ENCODE measurements around the gene PRKCQ. TPM values are rescaled to one million over a fixed set of nuclear protein-coding genes. Genes with fewer than 3 reads are reported as not detected.

PRKCQ gene
- total RNA-seq, 4 donors from 2014 or later, result 1.4 to 2.8 TPM; not detected in 2

DNA sequence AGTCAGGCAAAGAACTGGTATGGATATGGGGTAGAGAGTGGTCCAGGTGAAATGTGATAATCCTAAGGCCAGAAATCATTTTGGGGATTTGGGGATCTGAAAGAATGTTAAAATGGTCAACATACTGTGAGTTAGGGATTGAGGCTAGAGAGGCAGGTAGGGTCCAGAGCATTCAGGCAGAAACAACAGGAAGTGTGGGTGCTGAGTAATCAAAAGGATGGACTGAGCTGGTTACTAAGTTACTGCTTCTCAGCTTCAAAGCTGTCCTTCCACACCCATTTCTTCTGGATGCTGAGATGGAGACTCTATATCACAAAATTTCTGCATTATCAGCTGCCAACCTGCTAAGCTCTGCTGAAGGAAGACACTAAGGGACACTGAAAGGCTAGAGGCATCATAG, 30.6 kb upstream of the PRKCQ start:
- no peak for DNase-seq
- H3K36me3 ChIP-seq, result no peaks in the 10 kb centered on the region
- no peaks in the 10 kb centered on the region for H3K27me3 ChIP-seq
- intact Hi-C loops (cut with DNase I; ENCODE audit: low total_unique reads), result no loop called here
- no peak overlapping the region for H3K4me3 ChIP-seq
- no peaks in the 10 kb centered on the region for H3K9me3 ChIP-seq
- TF ChIP-seq POLR2A (IDR thresholded peaks at IDR 0.05), result no peak
- TF ChIP-seq, protein P1, sequence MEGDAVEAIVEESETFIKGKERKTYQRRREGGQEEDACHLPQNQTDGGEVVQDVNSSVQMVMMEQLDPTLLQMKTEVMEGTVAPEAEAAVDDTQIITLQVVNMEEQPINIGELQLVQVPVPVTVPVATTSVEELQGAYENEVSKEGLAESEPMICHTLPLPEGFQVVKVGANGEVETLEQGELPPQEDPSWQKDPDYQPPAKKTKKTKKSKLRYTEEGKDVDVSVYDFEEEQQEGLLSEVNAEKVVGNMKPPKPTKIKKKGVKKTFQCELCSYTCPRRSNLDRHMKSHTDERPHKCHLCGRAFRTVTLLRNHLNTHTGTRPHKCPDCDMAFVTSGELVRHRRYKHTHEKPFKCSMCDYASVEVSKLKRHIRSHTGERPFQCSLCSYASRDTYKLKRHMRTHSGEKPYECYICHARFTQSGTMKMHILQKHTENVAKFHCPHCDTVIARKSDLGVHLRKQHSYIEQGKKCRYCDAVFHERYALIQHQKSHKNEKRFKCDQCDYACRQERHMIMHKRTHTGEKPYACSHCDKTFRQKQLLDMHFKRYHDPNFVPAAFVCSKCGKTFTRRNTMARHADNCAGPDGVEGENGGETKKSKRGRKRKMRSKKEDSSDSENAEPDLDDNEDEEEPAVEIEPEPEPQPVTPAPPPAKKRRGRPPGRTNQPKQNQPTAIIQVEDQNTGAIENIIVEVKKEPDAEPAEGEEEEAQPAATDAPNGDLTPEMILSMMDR (IDR thresholded peaks at IDR 0.05), result no peak
- no peaks in the 10 kb centered on the region for H3K4me1 ChIP-seq
- no peak overlapping the region for H3K27ac ChIP-seq

DNA sequence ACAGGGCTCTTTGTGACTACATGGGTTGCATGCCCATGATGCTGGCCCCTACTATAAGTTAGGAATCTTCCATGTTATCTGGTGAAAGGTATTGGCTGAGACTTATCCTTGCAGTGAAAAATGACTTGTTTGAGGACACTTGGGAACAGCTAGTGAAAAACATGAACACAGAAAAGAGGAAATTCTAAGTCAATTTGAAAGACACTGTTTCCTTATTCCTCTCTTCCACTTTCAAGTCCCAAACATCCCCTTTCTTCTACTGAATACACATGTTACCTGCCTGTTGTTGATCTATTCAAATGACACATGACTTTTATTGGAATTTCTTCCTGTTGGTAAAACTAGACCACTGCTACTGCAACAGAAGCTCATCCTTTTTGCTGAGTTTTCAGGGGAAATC, 29.5 kb upstream of the PRKCQ start:
- intact Hi-C loops (cut with DNase I; ENCODE audit: low total_unique reads), result no loop called here
- no peak for TF ChIP-seq POLR2A (IDR thresholded peaks at IDR 0.05)
- TF ChIP-seq, protein P1 (IDR thresholded peaks at IDR 0.05), result no peak
- Histone ChIP-seq H3K27ac (no peak overlapping the region), H3K4me1 (no peaks in the 10 kb centered on the region), H3K4me3 (no peak overlapping the region), H3K9me3 (no peaks in the 10 kb centered on the region), H3K27me3 (no peaks in the 10 kb centered on the region), H3K36me3 (no peaks in the 10 kb centered on the region)
- DNase-seq, result no peak

DNA sequence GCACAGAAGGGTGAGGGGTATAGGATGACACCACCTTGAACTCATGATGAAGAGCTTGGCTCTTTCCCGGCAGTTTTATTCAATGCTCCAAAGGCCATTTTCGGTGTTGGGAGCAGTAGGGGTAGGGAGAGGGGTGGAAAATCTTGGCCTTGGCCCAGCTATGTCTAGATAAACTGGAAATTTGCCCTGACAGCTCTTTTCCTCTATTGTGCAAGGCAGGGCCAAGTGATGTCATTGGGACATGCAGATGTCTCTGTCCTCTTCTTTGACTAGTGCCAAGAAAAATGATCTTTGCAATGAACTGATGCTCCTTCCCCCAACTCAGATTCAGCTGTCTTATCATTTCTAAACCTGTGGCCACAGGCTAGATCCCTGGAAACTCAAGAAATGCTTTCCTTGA, 27.7 kb upstream of the PRKCQ start:
- TF ChIP-seq, protein P1 (IDR thresholded peaks at IDR 0.05), result no peak

DNA sequence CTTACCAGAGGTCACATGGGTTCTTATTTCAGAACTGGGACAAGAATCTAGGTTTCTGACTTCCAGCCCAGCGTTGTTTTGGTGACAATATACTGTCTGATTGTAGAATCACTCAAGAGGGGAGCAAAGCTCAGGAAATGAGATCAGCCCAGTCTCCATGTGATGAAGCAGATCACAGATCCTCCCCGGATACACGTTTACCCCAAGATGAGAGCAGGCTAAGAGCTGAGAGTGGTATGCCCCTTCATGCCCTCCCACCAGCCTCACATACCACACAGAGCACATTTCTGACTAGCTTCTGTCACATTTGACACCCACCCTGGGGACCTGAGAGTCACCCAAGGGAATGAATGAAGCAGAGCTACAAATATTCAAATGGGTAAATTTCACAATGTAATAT, 27.1 kb upstream of the PRKCQ start:
- H3K36me3 ChIP-seq, result no peaks in the 10 kb centered on the region
- no peak overlapping the region for H3K4me3 ChIP-seq
- TF ChIP-seq, protein P1 (IDR thresholded peaks at IDR 0.05), result no peak
- no peak for TF ChIP-seq POLR2A (IDR thresholded peaks at IDR 0.05)
- no peak overlapping the region for H3K27ac ChIP-seq
- intact Hi-C loops (cut with DNase I; ENCODE audit: low total_unique reads), result no loop called here
- no peaks in the 10 kb centered on the region for H3K27me3 ChIP-seq
- no peaks in the 10 kb centered on the region for H3K4me1 ChIP-seq
- no peak for DNase-seq
- no peaks in the 10 kb centered on the region for H3K9me3 ChIP-seq

More for the DNA sequence above, 27.7 kb upstream of the PRKCQ start:
- intact Hi-C loops (cut with DNase I; ENCODE audit: low total_unique reads), result no loop called here
- Histone ChIP-seq H3K36me3 (no peaks in the 10 kb centered on the region), H3K4me3 (no peak overlapping the region), H3K27me3 (no peaks in the 10 kb centered on the region), H3K9me3 (no peaks in the 10 kb centered on the region), H3K4me1 (no peaks in the 10 kb centered on the region), H3K27ac (no peak overlapping the region)
- no peak for DNase-seq

DNA sequence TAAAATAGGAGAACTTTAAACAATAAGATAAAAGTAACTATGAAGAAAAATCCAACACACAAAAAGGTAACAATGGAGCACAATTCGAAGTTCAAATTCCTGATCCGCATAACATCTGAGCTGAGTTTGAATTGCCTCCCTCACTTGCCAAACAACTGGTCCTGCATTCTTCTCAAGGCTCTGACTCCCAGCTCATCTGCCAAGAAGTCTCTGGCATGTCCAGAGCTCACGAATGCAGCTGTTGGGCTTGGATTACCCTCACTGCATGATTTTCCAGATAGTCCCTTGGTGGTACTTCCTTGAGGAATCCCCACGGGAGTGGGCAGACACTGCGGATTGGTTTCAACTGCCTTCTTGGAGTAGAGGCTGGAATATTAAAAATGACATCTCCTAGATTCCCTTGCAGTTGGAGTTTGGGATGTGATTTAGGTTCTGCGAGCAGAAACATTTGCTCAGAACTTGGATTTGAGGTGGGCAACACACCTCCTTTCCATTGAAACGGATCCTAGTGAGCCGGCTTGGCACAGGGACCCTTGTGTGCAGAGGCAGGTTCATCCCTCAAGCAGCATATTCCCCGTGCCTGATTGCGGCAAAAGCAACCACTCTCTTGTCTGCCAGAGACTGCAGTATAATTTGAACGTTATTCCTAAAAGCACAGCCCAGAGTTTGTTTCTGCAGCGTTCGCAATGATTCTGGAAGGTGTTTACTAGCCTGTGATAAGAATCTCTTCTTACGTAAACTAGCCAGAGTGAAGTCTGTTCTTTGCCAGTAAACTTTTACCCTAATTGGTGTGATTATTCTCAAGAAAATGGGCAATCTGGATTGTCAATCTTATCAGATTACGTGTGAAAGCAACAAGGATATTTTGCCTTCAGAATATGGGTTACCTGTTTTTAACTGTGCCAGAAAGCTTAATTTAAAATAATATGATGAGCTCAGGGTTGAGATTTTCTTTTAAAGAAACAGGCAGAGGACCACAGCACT, 23.4 kb upstream of the PRKCQ start:
- Histone ChIP-seq H3K4me1 (no peaks in the 10 kb centered on the region), H3K4me3 (no peak overlapping the region), H3K27ac (no peak overlapping the region), H3K9me3 (no peaks in the 10 kb centered on the region), H3K36me3 (no peaks in the 10 kb centered on the region), H3K27me3 (no peaks in the 10 kb centered on the region)
- intact Hi-C loops (cut with DNase I; ENCODE audit: low total_unique reads), result no loop called here
- no peak for DNase-seq
- TF ChIP-seq, protein P1 (IDR thresholded peaks at IDR 0.05), result no peak
- TF ChIP-seq POLR2A (IDR thresholded peaks at IDR 0.05), result no peak

Measured in uterus (tissue), 4 donors.